T-helper 1 cell treated with Interleukin-12 subunit alpha and Interleukin-12 subunit beta and Interleukin-4 antibody, amounts not matched to agents 30 μg/mL and 1 μg/mL, for 36 hours (primary cell): ENCODE measurements around the gene NTNG2.

Experiments used
- H3K27ac Mint-ChIP-seq: one replicate; pipeline ENCODE4 v1.8.0; 2021; ENCODE audit warnings: mild to moderate bottlenecking, mixed read lengths
- H3K27me3 Mint-ChIP-seq: one replicate; pipeline ENCODE4 v1.8.0; 2021; ENCODE audit warnings: low read depth, mixed read lengths
- H3K36me3 Mint-ChIP-seq: one replicate; pipeline ENCODE4 v1.8.0; 2021; ENCODE audit warnings: low read depth, mixed read lengths
- H3K4me1 Mint-ChIP-seq: one replicate; pipeline ENCODE4 v1.8.0; 2021; ENCODE audit warnings: low read depth, mixed read lengths
- H3K4me3 Mint-ChIP-seq: one replicate; pipeline ENCODE4 v1.8.0; 2021; ENCODE audit warnings: mild to moderate bottlenecking, moderate library complexity, mixed read lengths
- H3K9me3 Mint-ChIP-seq: one replicate; pipeline ENCODE4 v1.8.0; 2021; ENCODE audit warnings: mixed read lengths

The NTNG2 gene

DNA sequence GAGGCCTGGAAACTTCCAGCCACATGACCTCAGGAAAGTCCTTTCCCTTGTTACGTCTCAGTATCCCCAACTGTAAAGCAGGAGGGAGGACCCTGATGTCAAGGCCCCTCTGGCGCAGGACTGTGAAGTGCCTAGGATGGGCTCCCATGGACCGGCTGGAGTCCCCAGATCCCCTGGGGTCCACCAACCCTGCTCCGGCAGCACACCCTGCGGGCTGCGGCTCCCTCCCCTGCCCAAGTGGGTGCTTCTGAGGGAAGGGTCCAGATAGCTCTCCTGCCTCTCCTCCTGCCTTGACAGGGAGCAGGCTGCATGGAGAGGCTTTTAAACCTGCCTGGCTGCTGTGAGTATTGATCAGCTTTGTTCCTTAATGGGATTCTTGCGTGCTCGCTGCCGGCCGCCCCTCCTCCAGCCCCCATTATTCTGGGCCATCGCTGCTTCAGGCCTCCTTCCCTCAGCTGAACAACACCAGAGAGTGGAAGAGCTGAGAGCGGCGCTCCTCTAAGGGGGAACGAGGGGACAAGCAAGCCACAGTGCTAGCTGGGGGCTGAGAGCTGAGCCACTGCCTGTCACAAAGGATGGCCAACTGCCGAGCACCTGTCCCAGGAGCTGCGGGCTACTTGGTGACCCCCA is 25.6 kb upstream of the NTNG2 start:
- Mint-ChIP-seq H3K4me1 (peaks cover 1% of the 10 kb centered on the region), H3K27me3 (peaks cover 39% of the 10 kb centered on the region), H3K9me3 (no peaks in the 10 kb centered on the region), H3K36me3 (no peaks in the 10 kb centered on the region), H3K4me3 (no peak overlapping the region), H3K27ac (no peak overlapping the region)

DNA sequence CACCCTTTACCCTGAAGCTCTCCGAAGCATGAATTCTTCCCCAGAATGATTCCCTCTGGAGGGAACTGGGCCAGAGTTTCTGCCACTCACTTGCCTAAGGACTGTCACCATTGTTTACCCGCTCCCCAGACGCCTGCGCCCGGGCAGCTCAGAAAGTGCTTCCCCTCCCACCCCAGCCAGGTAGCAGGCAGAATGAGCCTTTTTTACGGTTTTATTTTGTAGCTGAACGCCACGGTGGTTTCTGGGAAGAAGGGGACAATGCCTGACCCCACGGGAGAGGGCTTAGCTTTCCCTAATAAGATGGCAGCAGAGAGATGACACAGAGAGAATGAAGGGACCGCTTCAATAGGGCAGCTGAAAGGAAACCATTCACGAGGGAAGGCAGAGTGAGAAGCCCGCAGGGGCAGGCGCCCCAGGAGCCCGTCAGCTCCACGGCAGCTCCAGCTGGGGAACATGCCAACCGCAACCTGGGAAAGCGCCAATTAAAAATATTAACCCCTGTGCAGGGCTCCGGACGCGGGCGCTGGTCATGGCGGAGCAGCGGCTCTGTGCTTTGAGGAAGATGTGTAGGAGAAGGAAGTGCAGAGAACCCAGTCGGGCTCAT is 20.4 kb upstream of the NTNG2 start:
- H3K27ac Mint-ChIP-seq, result no peak overlapping the region
- H3K27me3 Mint-ChIP-seq, result peaks cover 63% of the 10 kb centered on the region
- peak overlapping the region; percentile 62 for H3K4me3 Mint-ChIP-seq
- H3K4me1 Mint-ChIP-seq, result peaks cover 21% of the 10 kb centered on the region
- H3K36me3 Mint-ChIP-seq, result no peaks in the 10 kb centered on the region
- H3K9me3 Mint-ChIP-seq, result no peaks in the 10 kb centered on the region

GRCh38 chr9:132141948-132142594 is 19.8 kb upstream of the NTNG2 start:
- Mint-ChIP-seq H3K36me3 (no peaks in the 10 kb centered on the region), H3K9me3 (no peaks in the 10 kb centered on the region), H3K4me3 (no peak overlapping the region), H3K27ac (no peak overlapping the region), H3K4me1 (peaks cover 21% of the 10 kb centered on the region), H3K27me3 (peaks cover 60% of the 10 kb centered on the region)

DNA sequence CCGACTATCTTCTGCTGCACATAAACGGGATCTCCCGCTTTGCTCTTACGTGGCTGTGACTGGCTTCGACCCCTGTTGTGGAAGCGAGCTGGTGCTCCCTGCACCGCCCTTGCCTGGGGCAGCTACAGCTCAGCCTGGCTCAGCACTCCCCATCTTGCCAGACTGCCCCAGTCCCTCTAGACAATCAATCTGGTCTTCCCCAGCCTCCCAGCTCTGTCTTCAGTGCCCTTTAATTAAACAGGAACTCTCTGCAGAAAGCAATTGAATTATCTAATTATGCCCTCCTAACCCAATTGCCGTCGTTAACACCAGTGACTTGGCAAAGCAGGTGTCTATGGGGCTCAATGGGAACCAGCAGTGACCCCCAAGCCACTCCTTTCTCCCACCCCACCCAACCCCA is 18.9 kb upstream of the NTNG2 start:
- H3K27me3 Mint-ChIP-seq, result peaks cover 57% of the 10 kb centered on the region
- no peak overlapping the region for H3K4me3 Mint-ChIP-seq
- H3K36me3 Mint-ChIP-seq, result no peaks in the 10 kb centered on the region
- H3K9me3 Mint-ChIP-seq, result no peaks in the 10 kb centered on the region
- peaks cover 21% of the 10 kb centered on the region for H3K4me1 Mint-ChIP-seq
- H3K27ac Mint-ChIP-seq, result no peak overlapping the region

DNA sequence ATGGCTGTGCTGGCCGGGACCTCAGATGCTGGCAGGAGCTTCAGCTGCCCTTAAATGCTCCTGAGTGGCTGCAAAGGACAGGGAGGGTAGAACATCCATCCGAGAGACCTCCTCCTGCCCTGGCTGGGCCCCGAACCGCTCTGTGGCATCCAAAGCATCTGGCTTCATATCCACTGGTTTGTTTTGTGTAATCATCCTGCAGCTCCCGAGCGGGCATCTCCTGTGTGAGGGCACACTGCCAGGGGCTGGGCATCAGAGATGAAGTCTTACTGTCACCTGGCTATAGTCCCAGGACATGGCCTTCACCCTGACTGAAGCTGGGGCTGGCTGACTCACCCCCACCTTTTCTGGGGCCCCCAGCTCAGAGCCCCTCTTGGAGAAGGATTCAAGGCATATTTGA is 18.5 kb upstream of the NTNG2 start:
- Mint-ChIP-seq H3K27me3 (peaks cover 61% of the 10 kb centered on the region), H3K4me3 (no peak overlapping the region), H3K9me3 (no peaks in the 10 kb centered on the region), H3K27ac (no peak overlapping the region), H3K4me1 (peaks cover 23% of the 10 kb centered on the region), H3K36me3 (no peaks in the 10 kb centered on the region)

DNA sequence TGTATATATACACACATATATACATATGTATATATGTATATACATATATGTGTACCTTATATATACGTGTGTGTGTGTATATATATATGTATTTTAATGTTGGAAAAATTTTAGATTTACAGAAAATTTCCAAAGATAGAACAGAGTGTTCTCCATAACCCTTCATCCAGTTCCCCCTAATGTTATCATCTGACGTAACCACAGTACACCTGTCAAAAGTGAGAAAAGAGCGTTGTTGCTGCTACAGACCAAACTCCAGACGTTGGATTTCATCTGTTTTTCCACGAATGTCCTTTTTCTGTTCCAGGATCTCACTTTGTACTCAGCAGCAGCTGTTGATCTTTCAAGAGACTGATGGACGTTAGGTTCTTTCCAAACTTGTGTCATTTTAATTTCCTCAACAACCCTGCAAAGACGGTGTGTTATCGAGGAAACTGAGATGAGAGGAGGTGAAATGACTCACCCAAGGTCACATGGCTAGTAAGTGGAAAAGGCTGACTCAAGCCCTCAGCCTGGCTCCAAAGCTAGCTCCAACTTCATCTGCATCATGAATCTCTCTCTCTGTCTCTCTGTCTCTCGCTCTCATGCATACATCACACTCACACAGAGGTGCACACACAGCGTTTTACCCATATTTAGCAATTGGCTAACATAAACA is 17.0 kb upstream of the NTNG2 start:
- no peaks in the 10 kb centered on the region for H3K9me3 Mint-ChIP-seq
- H3K27me3 Mint-ChIP-seq, result peaks cover 61% of the 10 kb centered on the region
- peak overlapping the region; percentile 82 for H3K27ac Mint-ChIP-seq
- H3K4me1 Mint-ChIP-seq, result peaks cover 25% of the 10 kb centered on the region
- H3K36me3 Mint-ChIP-seq, result no peaks in the 10 kb centered on the region
- no peak overlapping the region for H3K4me3 Mint-ChIP-seq

DNA sequence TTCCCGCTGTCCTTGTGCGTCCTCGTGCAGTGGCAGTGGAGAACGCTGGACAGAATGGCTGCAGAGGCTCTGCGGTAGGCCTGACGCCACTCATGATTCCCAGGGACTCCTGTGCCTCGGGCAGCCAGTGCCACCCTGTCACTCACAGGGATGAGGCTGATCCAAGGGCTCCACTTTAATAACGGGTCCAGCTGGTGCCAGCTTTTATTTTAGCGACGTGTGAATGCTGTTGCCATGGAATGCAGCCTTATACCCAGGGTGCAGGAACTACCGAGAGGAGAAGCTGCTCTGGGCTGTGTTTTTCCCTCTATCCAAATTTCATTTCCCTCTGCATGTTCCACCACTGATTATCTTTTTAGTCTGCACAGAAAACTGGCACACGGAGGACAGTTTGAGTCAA is 15.8 kb upstream of the NTNG2 start:
- H3K27ac Mint-ChIP-seq, result no peak overlapping the region
- no peaks in the 10 kb centered on the region for H3K9me3 Mint-ChIP-seq
- H3K36me3 Mint-ChIP-seq, result no peaks in the 10 kb centered on the region
- H3K4me1 Mint-ChIP-seq, result peaks cover 25% of the 10 kb centered on the region
- H3K27me3 Mint-ChIP-seq, result peaks cover 51% of the 10 kb centered on the region
- no peak overlapping the region for H3K4me3 Mint-ChIP-seq

- peaks cover 21% of the 10 kb centered on the region for H3K4me1 Mint-ChIP-seq
- H3K27me3 Mint-ChIP-seq, result peaks cover 46% of the 10 kb centered on the region
- H3K36me3 Mint-ChIP-seq, result no peaks in the 10 kb centered on the region
- no peak overlapping the region for H3K27ac Mint-ChIP-seq
- H3K9me3 Mint-ChIP-seq, result no peaks in the 10 kb centered on the region
- no peak overlapping the region for H3K4me3 Mint-ChIP-seq
Measured at GRCh38 chr9:132146575-132146974, 15.3 kb upstream of the NTNG2 start.

GRCh38 chr9:132147331-132147730 is 14.5 kb upstream of the NTNG2 start:
- H3K27me3 Mint-ChIP-seq, result peaks cover 38% of the 10 kb centered on the region

GRCh38 chr9:132147839-132148238 is 14.0 kb upstream of the NTNG2 start:
- no peak overlapping the region for H3K4me3 Mint-ChIP-seq

More at GRCh38 chr9:132147331-132147730, 14.5 kb upstream of the NTNG2 start:
- Mint-ChIP-seq H3K9me3 (no peaks in the 10 kb centered on the region), H3K4me1 (peaks cover 14% of the 10 kb centered on the region), H3K4me3 (no peak overlapping the region), H3K36me3 (no peaks in the 10 kb centered on the region), H3K27ac (peak overlapping the region; percentile 55)

GRCh38 chr9:132150256-132150655 is 11.6 kb upstream of the NTNG2 start:
- peaks cover 6% of the 10 kb centered on the region for H3K4me1 Mint-ChIP-seq
- H3K9me3 Mint-ChIP-seq, result no peaks in the 10 kb centered on the region
- no peak overlapping the region for H3K27ac Mint-ChIP-seq
- no peaks in the 10 kb centered on the region for H3K36me3 Mint-ChIP-seq
- peaks cover 41% of the 10 kb centered on the region for H3K27me3 Mint-ChIP-seq
- H3K4me3 Mint-ChIP-seq, result no peak overlapping the region

More at GRCh38 chr9:132147839-132148238, 14.0 kb upstream of the NTNG2 start:
- peaks cover 33% of the 10 kb centered on the region for H3K27me3 Mint-ChIP-seq
- no peak overlapping the region for H3K27ac Mint-ChIP-seq
- no peaks in the 10 kb centered on the region for H3K9me3 Mint-ChIP-seq
- no peaks in the 10 kb centered on the region for H3K36me3 Mint-ChIP-seq
- H3K4me1 Mint-ChIP-seq, result peaks cover 14% of the 10 kb centered on the region

DNA sequence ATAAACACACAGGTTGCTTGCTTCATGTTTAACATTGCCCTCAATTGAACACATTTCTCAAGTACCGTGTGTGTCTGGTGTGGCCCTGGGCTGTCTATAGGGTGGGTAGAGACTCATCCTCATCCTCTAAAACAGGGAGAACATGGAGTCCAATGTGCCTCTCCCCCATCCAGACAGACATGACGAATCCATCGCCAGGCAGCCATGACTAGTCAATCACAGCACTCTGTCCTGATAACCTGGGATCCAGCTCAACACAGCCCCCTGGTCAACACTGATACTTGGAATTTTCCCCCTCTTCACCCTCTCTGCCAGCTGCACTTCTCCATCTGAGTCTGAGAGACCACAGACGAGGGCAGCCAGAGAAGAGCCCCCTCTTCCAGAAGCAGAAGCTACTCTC is 10.7 kb upstream of the NTNG2 start:
- Mint-ChIP-seq H3K9me3 (no peaks in the 10 kb centered on the region), H3K4me1 (peaks cover 4% of the 10 kb centered on the region), H3K4me3 (no peak overlapping the region), H3K27ac (no peak overlapping the region), H3K27me3 (peaks cover 44% of the 10 kb centered on the region), H3K36me3 (no peaks in the 10 kb centered on the region)

- no peak overlapping the region for H3K4me3 Mint-ChIP-seq
- peaks cover 4% of the 10 kb centered on the region for H3K4me1 Mint-ChIP-seq
- H3K9me3 Mint-ChIP-seq, result no peaks in the 10 kb centered on the region
- no peak overlapping the region for H3K27ac Mint-ChIP-seq
- peaks cover 45% of the 10 kb centered on the region for H3K27me3 Mint-ChIP-seq
- H3K36me3 Mint-ChIP-seq, result no peaks in the 10 kb centered on the region
Measured at GRCh38 chr9:132152231-132152630, 9.6 kb upstream of the NTNG2 start.

DNA sequence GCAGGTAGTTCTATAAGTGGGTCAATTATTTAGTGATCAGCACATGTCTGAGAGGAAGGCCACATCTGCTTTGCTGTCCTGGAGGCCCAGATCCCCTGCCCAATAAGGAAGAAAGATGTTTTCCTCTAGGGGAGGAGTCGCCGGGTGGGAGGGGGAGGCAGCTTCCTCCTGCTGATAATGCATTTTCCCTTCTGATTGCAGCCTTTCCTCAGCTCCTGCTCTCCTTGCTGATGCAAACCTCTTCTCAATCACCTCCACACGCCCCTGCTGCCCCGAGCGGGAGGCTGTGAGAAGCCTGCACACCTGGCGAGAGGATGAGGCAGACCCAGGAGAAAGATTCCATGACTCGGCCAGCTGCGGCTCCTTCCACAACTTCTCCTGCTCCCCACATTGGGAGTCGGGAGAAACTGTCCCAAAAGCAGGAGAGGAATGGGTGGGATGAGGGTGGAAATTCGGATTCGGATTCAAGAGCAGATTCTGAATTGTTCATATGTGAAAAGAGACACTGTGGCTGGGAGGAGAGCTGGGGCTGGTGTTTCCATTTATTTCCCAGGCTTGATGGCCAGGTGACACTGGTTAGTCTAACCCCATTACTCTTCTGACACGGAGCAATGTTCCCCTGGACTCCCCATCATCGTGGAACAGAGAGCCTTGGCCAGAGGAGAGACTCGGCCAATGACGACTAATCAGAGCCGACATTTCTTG is 6.8 kb upstream of the NTNG2 start:
- no peaks in the 10 kb centered on the region for H3K4me1 Mint-ChIP-seq
- H3K4me3 Mint-ChIP-seq, result no peak overlapping the region
- H3K27ac Mint-ChIP-seq, result no peak overlapping the region
- peaks cover 49% of the 10 kb centered on the region for H3K27me3 Mint-ChIP-seq
- no peaks in the 10 kb centered on the region for H3K36me3 Mint-ChIP-seq
- no peaks in the 10 kb centered on the region for H3K9me3 Mint-ChIP-seq
